Epidermal melanocyte (primary cell): Measurements from ENCODE around the gene MRPS5.
A peak's percentile ranks its signal among the peaks of the same experiment; 100 is the strongest.
"Not testable (repeated sequence)": the region's sequence is repeated elsewhere in the genome, so short reads cannot be mapped to it uniquely, and the experiment has no call there.

Experiments used
- DNase-seq: peaks from one replicate; pipeline ENCODE4 v3.0.0; 2011; ENCODE audit warnings: low spot score; ENCODE audit not compliant: insufficient read length

MRPS5 gene

DNA sequence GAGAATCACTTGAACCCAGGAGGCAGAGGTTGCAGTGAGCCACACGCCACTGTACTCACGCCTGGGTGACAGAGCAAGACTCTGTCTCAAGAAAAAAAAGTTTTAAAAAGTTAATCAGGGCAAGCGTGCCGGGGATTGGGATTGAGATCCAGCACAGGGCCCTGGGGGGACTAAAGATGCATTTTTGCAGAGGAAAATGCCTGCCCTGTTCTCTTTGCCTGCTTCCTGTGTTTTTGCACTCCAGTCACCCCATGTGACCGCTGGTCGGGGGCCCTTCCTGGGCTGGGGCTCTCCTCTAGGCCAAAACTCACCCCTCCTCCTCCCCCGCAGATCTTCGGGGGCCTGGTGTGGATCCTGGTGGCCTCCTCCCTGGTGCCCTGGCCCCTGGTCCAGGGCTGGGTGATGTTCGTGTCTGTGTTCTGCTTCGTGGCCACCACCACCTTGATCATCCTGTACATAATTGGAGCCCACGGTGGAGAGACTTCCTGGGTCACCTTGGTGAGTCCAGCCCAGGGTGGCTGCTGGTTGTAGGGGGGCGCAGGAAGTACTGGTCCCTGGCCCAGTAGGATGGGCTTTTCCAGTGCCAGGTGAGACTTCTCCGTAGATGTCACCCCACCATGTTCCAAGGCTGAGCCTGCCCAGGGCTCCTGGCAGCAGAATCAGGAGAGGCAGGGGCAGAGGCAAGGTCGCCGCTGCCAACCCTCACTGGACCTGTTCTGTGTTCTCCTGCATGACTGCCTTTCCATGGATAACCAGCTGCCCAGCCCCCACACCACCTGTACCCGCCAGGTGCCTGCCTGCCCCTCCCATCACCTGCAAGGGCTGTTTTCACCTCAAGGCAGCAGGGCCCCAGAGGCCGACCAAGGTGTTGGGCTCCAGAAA lies 73.7 kb downstream of the MRPS5 start:
- no peak for DNase-seq

DNA sequence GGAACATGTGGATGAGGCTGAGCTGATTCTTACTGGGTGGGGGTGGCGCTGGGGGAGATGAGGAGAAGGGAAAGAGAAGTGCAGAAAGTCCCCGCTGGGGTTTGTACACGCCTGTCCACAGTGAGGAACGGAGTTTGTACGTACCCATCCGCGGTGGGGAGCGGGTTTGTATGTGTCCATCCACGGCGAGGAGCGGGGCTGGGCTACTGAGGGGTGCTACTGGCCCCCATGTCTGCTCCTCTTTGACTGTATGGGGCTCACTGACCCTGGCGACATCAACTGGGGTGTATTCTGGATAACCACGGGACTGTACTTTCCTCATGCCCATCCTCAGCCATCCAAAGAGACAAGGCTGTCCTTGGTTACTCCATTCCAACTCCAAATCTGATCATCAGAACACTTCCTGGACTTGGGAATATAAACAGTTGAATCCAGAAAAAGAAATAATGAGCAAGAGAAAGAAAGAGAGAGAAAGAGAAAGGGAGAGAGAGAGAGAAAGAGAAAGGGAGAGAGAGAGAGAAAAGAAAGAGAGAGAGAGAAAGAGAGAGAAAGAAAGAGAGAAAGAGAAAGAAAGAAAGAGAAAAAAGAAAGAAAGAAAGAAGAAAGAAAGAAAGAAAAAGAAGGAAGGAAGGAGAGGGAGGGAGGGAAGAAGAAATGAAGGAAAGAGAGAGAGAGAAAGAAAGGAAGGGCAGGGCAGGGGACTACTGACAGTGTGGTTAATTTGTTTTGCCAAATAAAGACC lies 75.1 kb downstream of the MRPS5 start:
- no peak for DNase-seq

DNA sequence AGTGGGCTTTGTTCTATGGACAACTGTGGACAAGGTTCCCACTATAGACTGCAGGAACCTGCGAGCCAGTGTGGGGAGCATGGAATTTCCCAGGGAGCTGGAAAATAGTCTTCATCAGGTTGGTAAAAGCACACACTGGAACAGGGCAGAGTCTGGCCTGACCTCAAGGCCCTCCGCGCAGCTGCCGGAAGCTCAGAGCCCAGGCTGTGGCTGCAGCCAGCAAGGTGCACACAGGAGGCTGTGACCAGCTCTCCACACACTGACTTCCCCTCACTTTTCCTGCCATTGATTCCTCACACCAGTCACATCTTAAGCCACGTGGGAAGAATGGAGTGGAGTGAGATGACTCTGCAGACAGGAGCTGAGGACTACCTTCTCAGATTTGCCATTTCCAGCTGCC lies 77.0 kb downstream of the MRPS5 start:
- no peak for DNase-seq

DNA sequence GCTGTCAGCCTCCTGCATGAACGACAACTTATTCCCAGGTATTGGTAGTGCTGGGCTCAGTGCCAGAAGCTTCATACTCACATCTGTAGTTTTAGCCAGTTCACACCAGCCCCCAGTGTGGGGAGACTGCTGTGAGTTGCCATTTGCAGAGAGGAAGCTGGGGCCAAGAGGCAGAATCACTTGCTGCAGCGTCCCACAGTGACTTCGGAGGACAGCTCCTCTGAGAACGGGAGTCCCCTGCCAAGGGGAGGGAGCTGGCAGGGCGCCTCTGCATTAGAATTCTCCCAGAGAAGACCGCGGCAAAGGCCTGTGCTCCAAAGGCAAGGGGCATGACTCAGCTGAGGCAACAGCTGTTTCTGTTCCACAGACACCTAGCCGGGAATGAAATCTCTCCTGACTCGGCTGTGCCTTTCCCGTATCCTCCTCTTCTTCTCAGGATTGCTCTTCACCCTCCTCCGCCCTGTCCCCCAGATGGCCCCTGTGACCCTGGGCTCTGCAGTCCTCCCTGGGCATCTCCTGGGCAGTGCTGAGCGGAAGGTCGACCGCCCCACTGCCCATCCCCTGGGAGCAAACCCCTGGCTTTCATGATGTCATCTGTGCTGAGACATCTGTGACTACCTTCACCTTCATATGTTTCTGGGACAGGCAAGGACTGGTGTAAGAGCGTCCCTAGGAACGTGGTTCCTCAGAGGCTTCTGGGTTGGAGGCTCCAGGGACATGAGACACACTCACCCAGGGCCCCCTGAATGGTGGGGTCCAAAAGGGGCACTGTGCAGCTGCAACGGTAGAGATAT lies 78.1 kb downstream of the MRPS5 start:
- peak; percentile 68 for DNase-seq

DNA sequence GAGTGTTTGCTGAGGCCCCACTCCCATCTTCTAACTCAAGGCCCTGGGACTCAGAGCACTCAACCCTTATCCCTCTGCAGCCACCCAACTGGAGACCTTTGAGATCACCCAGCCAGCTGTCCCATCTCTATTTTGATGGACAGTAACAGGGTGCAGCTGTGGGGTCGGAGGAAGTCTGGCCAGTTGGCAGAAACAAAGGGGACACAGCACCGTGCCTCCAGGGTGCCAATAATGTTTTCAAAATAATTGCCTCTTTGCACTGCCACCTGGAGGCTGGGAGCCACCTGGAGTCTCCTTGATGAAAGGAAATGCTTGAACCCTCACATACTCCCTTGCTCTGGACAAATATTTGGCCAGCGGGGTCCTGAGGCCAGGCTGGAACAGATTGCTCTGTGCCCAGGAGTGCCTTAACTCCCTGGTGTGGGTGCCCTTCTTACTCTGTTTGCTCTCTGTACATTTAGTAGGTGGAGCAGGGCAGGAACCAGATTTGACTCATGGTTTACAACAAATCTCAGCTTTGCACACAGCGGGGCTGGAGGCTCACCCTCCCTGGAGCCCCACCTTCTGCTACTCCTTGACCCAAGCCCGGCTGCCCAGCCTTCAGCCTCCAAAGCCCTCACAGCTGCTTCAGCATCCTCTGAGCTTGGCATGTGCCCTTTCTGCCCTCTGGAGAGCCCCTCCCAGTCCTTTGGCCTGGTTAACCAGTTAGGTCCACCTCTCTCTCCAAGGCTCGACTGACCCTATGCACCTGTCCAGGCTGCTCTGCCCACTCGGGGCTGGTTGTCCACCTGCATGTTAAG lies 78.9 kb downstream of the MRPS5 start:
- no peak for DNase-seq

DNA sequence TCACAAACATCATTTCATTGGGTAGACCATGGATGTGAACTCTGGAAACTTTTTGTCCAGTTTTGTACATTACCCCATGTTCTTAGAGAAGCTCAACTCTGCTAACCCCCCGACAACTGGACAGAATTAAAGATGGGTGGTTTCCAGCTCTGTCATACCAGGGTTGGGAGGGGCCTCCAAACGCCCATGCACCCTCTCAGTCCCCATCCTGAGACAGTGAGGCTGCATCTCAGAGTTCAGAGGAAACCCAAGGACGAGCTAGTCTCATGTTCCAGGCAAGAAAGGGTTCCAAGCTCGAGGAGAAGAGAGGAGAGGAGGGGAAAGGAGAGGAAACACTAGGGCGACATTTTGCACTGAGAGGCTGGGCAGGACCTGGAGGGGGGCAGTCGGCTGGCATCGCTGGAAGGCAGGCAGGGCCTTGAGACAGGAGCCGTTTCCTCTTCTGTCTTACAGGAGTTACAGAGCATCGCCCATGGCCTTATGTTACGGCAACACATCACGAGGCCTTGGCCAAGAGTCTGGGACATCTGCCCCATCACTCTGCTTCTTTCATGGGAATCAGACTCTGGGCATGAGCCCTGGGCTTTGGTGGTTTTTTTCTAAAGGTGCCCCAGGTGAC lies 79.7 kb downstream of the MRPS5 start:
- no peak for DNase-seq

DNA sequence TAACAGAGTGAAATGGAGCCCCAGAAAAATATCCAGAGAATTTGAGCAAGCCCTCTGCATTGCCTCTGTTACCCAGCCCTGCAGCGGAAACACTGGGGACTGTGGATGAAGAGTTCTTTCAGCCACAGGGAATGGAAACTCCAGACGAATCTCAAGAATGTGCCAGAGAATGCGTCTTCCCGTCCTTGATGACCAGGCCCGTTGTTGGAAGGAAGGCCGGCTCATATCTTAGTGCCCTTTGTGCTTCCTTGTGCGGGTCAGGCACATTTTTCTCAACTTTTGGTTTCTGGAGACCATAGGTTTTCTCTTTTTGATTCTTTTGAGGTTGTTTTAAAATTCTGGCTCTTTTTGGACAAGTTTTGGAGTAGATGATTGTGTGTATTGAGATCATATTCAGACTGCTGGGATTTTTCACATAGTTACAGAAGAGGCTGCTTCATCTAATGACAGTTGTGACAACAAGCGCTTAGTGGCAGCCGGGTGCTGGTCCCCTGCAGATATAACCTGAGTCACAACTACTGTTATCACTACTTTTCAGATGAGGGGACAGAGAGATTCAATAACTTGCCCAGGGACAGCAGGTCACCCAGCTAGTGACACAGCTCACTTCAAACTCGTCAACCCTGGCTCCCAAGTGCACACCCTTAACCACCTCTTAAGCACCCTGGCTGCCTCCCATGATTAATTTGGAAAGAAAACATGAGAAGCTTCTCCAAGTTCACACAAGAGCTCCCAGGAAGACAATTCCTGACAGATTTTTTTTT lies 80.4 kb downstream of the MRPS5 start:
- peak; percentile 60 for DNase-seq

DNA sequence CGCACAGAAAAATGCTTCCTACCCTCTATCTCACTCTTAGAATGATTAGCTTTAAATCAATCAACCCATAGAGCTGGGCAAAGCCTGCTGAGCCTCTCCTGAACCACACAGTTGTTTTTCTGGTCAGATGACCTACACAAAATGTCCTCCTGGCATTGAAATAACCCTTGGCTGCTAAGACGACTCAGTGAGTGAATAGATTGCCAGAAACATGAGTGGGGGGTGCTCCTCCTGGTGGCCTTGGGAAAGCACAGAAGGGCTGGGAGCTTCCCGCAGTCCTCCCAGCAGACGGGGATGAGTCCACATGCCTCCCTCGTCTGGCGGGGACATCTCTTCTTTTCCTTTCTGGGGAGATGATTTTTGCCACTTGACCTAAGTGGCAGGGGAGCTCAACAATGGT lies 81.2 kb downstream of the MRPS5 start:
- no peak for DNase-seq

DNA sequence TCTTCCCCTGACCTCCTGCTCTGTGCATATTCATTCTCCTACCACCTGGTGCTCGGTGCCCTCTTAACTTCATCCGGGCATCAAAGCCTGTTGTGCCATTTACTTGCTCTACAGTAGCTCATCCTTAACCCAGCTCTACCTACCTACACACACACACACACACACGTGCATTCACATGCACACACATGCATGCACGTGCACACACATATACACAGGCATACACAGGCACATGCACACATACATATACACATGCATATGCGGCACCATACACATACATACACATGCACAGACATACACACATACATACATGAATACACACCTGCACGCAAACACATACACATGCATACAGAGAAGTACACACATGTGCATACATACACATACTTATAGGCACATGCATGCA lies 81.6 kb downstream of the MRPS5 start:
- DNase-seq, result no peak

DNA sequence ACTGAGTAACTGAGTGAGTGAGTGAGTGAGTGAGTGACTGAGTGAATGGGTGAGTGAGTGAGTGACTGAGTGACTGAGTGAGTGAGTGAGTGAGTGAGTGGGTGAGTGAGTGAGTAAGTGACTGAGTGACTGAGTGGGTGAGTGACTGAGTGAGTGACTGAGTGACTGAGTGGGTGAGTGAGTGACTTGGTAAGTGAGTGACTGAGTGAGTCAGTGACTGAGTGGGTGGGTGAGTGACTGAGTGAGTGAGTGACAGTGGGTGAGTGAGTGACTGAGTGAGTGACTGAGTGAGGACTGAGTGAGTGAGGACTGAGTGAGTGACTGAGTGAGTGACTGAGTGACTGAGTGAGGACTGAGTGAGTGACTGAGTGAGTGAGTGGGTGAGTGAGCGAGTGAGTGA lies 82.2 kb downstream of the MRPS5 start:
- DNase-seq, result no peak

DNA sequence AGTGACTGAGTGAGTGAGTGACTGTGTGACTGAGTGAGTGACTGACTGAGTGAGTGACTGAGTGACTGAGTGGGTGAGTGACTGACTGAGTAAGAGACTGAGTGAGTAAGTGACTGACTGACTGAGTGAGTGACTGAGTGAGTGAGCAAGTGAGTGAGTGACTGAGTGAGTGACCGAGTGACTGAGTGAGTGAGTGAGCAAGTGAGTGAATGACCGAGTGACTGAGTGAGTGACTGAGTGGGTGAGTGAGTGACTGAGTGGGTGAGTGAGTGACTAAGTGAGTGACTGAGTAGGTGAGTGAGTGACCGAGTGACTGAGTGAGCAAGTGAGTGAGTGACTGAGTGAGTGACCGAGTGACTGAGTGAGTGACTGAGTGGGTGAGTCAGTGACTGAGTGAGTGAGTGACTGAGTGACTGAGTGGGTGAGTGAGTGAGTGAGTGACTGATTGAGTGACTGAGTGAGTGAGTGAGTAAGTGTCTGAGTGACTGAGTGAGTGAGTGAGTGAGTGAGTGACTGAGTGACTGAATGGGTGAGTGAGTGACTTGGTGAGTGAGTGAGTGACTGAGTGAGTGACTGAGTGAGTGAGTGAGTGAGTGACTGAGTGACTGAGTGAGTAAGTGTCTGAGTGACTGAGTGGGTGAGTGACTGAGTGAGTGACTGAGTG lies 82.8 kb downstream of the MRPS5 start:
- no peak for DNase-seq

DNA sequence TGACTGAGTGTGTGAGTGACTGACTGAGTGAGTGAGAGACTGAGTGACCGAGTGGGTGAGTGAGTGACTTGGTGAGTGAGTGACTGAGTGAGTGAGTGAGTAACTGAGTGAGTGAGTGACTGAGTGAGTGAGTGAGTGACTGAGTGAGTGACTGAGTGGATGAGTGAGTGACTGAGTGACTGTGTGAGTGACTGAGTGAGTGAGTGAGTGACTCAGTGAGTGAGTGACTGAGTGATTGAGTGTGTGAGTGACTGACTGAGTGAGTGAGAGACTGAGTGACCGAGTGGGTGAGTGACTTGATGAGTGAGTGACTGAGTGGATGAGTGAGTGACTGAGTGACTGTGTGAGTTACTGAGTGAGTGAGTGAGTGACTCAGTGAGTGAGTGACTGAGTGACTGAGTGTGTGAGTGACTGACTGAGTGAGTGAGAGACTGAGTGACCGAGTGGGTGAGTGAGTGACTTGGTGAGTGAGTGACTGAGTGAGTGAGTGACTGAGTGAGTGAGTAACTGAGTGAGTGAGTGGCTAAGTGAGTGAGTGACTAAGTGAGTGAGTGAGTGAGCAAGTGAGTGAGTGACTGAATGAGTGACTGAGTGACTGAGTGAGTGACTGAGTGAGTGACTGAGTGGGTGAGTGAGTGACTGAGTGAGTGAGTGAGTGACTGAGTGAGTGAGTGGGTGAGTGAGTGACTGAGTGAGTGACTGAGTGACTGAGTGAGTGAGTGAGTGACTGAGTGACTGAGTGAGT lies 83.6 kb downstream of the MRPS5 start:
- not testable (repeated sequence) for DNase-seq

DNA sequence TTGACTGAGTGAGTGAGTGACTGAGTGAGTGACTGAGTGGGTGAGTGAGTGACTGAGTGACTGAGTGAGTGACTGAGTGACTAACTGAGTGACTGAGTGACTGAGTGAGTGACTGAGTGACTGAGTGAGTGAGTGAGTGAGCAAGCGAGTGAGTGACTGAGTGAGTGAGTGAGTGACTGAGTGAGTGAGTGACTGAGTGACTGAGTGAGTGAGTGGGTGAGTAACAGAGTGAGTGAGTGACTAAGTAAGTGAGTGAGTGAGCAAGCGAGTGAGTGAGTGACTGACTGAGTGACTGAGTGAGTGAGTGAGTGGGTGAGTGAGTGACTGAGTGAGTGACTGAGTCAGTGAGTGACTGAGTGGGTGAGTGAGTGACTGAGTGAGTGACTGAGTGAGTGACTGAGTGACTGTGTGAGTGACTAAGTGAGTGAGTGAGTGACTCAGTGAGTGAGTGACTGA lies 84.2 kb downstream of the MRPS5 start:
- no peak for DNase-seq

DNA sequence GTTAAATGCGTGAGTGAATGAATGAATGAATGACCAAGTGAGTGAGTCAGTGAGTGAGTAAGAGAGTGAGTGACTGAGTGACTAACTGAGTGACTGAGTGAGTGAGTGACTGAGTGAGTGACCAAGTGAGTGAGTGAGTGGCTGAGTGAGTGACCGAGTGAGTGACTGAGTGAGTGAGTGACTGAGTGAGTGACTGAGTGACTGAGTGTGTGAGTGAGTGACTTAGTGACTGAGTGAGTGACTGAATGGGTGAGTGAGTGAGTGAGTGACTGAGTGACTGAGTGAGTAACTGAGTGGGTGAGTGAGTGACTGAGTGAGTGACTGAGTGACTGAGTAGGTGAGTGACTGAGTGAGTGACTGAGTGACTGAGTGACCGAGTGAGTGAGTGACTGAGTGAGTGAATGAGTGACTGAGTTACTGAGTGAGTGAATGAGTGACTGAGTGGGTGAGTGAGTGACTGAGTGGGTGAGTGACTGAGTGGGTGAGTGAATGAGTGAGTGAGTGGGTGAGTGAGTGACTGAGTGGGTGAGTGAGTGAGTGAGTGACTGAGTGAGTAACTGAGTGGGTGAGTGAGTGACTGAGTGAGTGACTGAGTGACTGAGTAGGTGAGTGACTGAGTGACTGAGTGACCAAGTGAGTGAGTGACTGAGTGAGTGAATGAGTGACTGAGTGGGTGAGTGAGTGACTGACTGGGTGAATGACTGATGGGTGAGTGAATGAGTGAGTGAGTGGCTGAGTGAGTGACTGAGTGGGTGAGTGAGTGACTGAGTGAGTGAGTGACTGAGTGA lies 84.8 kb downstream of the MRPS5 start:
- no peak for DNase-seq
